Medulla oblongata (tissue), 1 donor: Measurements from ENCODE around the gene KRTAP5-8.
"Not testable (repeated sequence)": the region's sequence is repeated elsewhere in the genome, so short reads cannot be mapped to it uniquely, and the experiment has no call there.

Source experiments
- DNase-seq: peaks from one replicate; pipeline ENCODE4 v3.0.0-alpha.2; 2015; ENCODE audit errors: extremely low spot score

Gene KRTAP5-8

DNA sequence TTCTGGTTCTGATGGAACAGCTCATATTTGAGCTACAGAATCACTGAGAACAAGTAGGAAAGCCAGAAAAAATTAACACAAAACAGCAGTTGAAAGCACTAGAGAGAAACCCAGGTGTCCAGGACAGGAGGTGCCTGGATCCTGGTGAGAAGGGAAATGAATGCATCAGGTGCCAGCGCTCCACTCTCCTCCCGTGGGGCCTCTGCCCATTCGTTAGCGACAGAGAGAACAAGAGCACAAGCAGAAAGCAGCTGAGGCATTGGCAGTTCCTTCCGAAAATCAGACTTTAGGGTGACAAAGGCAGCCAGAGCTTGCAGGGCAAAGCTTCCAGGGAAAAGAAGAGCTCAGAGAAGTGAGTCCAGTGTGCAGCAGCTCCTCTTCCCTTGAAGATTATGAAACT, 30.7 kb upstream of the KRTAP5-8 start:
- DNase-seq: no peak

DNA sequence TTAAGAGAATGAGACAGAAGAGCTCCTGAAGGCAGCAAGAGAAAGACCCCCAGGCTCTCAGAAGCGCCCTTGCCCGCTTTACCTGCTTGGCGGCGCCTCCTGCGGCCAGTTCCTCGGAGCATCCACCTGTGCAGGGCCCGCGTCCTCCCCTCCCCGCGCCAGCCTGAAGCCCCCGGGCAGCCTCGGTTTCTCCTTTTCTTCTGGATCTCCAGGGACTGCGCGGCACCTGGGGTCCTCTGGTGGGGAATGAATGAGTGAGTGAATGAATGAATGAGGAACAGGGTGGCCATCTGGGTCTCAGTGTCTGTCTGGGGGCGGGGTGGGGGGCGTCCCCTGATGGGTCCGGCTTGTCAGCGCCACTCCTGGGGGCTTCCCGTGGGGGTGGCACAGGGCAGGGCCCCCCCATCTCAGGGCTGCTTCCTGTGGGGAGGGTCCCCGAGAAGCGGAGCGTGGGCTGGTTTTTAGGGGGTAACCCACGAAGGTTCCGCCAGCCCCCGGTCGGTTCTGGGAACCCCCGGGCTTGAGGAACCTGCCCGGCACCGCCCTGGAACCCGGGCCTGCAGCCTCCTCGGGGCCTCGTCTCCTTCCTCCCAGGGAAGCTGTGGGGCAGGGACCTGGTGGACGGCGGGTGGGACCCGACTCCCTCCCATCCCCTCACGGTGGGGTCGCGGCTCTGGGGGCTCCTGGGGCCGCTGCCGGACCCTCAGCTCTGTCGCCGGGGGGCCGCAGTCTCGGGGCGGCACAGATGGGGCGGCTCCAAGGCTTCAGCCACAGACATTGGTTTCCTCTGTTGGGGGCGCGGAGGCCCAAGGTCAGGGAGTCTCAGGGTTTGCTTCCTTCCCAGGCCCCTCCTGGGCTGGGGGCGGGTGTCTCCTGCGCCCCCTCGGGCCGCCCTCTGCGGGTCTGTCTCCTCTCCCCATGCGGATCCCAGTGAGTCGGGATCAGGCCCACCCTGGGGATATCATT, 19.0 kb upstream of the KRTAP5-8 start:
- no peak for DNase-seq

DNA sequence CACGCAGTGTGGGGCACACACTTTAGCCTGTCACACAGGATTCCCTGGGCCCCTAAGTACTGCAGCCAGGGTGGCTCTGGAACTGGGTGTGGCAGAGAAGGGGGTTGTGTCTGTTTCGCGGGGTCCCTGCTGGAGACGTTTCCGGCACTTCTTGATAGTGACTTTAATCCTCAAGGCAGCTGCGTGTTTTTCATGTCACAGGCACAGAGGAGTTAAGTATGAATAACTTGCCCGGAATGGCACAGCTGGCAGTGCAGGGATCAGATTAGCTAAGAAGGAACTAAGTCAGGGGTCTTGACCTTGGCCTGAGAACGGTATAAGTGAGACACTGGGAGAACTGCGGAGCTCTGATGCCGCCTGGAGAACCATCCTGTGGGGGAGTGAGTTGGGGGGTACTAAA, 18.3 kb upstream of the KRTAP5-8 start:
- no peak for DNase-seq

DNA sequence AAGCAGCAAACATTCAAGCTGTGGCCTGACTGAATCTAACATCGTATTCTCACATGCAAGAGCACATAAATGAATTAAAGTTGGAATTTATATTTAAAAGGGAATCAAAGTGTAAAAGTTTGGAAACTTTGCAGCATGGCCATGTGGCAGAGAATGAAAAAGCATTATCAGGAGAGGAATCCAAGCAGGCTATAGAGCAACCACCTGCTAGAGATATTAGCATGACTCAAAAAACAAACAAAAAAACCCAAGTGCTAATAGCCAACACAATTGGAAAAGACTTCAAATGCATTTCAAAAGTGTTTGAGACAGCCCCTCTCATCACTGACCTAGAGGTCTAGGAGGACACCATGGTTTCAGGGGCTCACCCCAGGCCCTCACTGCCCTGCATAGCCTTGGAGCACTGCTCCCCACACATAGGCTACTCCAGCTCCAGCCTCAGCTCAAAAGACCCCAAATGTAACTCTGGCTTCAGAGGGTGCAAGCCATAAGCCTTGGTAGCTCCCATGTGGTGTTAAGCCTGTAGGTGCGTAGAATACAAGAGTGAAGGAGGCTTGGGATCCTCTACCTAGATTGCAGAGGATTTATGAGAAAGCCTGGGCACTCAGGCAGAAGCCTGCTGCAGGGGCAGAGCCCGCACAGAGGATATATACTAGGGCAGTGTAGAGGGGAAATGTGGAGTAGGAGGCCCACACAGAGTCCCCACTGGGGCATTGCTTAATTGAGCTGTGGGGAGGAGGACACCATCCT, 12.5 kb upstream of the KRTAP5-8 start:
- no peak for DNase-seq

DNA sequence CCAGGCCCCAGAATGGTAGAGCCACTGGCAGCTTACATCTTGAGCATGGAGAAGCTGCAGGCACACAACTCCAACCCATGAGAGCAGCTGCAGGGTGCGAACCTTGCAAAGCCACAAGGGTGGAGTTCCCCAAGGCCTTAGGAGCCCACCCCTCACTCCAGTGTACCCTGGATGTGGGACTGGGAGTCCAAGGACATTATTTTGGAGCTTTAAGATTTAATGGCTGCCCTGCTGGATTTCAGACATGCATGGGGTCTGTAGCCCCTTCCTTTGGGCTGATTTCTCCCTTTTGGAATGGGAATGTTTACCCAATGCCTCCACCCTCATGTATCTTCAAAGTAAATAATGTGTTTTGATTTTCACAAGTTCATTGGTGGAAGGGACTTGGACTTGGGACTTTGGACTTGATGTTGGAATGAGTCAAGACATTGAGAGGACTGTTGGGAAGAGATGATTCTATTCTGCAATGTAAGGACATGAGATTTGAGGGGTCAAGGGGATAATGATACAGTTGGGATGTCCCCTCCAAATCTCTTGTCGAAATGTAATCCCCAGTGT, 11.8 kb upstream of the KRTAP5-8 start:
- no peak for DNase-seq

DNA sequence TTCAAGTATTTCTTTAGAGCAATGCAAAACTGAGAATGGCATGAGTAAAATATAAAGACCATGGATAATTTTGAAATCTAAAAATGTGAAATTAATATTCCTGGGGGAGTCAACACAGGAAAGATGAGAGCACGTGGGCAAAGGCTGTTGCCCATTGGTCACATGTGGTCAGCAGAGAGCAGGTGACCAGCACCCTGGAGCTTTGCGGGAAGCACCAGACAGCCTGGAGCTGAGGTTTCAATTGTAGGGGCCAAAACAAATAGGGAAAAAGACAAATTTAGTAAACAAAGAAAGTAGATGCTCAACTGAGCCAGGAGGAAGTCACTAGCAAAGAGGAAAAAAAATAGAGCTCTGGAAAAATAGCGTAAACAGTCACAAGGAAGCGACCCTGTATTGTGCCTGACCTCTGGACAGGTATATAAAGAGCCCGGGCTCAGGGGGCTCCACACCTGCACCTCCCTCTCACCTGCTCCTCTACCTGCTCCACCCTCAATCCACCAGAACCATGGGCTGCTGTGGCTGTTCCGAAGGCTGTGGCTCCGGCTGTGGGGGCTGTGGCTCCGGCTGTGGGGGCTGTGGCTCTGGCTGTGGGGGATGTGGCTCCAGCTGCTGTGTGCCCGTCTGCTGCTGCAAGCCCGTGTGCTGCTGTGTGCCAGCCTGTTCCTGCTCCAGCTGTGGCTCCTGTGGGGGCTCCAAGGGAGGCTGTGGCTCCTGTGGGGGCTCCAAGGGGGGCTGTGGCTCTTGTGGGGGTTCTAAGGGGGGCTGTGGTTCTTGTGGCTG, 10.8 kb upstream of the KRTAP5-8 start, which contains the start of gene KRTAP5-7:
Gene KRTAP5-7 (plus strand): TSS at position 472 of the 780 bp plus-strand sequence. CDS start 34 bp downstream, at position 506.
- DNase-seq: not testable (repeated sequence)

DNA sequence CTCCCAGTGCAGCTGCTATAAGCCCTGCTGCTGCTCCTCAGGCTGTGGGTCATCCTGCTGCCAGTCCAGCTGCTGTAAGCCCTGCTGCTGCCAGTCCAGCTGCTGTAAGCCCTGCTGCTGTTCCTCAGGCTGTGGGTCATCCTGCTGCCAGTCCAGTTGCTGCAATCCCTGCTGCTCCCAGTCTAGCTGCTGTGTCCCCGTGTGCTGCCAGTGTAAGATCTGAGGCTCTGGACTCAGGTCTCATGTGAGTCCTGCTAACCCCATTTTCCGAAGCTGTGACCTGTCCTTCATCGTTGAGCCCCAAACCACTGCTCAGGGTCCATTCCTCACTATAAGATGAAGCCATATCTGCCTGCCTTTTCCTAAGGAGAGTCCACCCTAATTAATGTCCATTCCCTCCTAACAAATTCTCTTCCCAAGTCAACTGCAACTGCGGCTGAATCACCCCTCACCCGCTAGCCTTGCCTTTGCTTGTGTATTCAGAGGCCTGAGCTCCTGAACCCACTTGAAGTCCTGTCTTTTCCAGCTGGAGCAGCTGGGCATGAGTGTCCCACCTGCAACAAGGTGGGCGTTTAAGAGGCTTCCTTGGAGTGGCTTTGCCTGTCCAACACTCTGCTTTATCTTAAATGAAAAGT, 10.1 kb upstream of the KRTAP5-8 start:
- no peak for DNase-seq

DNA sequence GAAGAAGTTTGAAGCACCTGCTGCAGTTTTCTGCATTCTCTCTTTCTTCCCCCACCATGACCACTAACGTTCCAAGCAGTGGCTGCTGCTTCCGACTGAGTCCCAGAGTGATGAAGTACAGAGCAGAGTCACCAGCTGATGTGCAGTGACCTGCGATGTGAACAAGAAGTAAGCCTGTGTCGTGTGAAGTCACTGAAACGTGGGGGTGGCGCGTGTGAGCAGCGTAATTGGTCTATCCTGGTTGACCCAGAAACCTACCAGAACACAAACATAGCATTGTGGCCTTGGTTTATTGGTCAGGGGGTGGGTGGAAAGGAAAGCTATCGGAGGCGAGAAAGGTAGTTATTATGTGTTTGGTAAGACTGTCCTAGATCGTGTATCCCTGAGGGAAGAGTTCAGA, 7.2 kb upstream of the KRTAP5-8 start:
- no peak for DNase-seq

DNA sequence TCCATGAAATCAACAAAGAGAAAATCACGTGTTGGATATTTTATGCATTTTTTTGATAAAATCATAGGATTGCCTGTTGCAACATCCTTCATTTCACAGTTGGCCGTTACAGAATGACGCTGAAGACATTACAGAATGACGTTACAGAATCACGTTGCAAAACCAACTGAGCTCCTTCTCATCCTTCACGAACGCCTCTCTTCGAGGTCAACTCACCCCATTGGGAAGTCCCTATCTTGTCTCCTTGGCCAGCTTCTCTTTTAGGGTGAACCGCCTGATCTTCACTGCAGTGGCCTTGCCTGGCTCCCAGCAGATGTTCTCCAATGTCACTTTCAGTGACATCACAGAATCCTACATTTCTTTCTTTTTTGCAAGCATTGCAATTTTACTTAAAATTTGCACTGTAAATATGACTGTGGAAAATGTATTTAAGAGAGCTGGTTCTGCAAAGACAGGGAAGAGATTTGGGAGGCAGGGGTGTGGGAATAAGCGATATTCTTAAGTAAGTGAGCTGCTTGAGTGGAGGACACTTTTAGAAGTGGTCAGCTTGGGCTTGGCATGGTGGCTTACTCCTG, 5.7 kb upstream of the KRTAP5-8 start:
- DNase-seq: no peak

DNA sequence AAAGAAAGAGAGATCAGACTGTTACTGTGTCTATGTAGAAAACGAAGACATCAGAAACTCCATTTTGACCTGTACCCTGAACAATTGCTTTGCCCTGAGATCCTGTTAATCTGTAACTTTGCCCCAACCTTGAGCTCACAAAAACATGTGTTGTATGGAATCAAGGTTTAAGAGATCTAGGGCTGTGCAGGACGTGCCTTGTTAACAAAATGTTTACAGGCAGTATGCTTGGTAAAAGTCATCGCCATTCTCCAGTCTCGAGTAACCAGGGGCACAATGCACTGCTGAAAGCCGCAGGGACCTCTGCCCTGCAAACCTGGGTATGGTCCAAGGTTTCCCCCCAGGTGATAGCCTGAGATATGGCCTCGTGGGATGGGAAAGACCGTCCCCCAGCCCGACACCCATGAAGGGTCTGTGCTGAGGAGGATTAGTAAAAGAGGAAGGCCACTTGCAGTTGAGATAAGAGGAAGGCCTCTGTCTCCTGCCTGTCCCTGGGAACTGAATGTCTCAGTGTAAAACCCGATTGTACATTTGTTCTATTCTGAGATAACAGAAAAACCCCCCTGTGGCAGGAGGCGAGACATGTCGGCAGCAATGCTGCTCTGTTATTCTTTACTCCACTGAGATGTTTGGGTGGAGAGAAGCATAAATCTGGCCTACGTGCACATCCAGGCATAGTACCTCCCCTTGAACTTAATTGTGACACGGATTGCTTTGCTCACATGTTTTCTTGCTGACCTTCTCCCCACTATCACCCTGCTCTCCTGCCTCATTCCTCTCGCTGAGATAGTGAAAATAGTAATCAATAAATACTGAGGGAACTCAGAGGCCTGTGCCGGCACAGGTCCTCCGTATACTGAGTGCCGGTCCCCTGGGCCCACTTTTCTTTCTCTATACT, 2.9 kb upstream of the KRTAP5-8 start:
- DNase-seq: not testable (repeated sequence)

DNA sequence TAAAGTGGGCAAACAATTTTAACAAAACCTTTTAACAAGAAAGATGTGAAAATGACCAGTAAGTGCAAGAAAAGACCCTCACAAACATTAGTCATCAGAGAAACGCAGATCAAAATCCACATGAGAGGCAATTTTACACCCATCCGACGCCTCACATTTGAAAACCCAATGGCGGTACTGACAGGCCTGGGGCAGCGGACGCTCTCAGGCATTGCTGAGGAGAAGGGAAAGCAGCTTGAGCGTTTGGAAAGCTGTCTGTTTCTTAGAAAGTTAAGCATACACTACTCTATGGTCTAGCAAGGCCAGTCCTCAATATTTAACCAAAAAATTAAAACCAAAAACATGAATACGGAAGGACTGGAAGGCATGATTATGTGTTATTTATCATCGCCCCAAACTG, 2.0 kb upstream of the KRTAP5-8 start:
- no peak for DNase-seq

DNA sequence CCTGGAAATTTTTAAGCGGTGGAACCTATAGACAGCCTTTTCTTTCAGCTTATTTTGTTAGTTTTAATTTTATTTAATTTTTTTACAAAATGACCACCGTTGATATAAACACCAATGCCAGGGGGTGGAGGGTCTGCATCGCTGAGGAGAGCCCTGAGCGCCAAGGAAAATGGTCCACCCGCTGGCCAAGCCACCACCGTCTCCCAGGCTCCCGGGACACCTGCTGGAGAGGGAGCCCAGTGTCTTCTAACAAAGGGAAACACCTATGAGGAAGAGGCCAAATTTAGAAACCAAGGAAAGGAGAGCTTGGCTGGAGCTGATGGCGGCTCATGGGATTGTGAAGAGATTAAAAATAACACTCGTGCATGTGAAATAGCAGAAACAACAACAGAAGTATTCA, 288 bp upstream of the KRTAP5-8 start:
- DNase-seq: no peak

DNA sequence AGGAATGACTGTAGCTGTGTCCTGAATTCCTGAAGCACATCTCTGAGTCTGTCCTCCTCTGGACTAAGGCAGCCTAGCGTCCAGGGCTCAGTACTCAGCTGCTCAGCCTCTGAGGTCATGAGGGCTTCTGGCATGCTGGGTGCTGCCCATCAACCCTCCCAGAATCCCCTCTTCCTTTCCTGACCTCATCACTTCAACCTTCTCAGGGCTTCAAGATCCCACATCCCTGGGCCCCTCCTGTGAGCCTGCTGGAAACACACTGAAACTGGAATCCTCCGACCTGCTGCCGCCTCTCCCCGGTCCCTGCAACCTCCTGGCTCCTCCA, 803 bp downstream of the KRTAP5-8 start:
- DNase-seq: no peak

DNA sequence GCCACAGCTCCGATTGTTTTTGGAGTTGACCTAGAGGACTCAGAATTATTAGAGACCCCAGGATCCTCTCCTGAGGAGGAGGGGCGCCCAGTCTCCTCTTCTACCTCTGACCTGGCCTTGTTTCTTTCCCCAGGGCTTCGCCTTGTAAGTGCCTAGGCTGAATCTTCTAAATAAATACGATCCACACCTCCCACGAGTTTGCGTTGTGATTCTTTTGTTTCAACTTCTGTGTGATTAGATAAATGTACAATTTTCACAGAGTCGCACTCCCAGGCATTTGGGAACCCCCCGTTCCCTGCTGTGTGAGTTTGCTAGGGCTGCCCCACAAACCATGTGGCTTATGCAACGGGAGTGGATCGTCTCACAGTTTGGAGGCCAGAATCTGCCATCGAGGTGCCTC, 1.2 kb downstream of the KRTAP5-8 start:
- no peak for DNase-seq

DNA sequence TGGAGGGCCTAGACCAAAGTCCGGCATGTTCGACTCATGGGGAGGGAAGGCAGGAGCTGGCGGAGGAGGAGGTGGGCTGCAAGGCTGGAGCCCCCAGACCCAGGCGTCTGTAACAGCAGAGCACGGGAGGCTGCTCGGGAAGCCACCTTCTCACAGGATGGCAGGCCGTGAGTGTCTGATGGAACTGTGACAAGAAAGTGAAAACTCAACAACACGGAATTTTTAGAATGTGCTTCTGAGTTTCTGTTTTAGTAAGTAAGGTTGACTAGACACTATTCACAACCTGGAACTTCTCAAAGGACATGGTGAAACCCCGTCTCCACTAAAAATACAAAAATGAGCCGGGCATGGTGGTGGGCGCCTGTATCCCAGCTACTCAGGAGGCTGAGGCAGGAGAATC, 2.1 kb downstream of the KRTAP5-8 start:
- DNase-seq: not testable (repeated sequence)

DNA sequence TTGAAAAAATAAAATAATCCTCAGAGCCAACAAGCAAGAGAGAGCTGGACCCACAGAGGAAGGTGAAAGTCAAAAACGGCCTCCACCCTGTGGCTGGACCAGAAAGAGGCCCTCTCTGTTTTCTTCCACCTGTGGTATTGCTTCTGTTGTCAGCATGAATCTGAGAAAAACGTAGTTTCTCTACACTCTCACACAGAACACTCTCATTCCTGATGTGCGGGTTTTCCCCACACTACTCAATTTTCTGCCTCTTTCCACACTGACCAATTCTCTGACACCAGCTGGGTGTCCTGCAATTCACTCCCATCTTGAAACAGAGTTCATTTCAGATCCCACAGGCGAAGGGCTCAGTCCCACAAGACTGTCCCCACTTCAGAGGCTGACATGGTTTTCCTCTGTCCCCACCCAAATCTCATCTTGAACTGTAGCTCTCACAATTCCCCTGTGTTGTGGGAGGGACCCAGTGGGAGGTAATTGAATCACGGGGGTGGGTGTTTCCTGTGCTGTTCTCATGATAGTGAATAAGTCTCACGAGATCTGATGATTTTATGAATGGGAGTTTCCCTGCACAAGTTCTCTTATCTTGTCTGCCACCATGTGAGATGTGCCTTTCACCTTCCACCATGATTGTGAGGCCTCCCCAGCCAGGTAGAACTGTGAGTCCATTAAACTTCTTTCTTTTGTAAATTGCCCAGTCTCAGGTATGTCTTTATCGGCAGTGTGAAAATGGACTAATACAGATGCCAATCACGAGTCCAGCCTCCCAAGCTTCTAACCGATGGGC, 2.9 kb downstream of the KRTAP5-8 start:
- not testable (repeated sequence) for DNase-seq

DNA sequence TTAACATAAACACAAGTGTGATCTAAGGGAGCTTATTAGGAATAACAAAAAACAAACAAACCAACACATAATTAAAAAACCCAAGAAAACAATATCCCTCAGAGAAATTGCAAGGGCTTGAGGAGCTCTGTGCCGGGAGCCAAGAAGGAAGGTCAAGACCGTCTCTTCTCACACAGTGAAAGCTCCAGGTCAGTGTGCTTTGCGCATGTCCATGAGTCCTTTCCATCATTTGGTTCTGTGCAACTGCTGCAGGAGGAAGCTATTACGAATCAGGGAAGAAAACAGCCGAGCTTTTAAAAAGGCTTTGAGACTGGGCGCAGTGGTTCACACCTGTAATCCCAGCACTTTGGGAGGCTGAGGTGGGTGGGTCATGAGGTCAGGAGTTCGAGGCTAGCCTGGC, 4.6 kb downstream of the KRTAP5-8 start:
- no peak for DNase-seq

DNA sequence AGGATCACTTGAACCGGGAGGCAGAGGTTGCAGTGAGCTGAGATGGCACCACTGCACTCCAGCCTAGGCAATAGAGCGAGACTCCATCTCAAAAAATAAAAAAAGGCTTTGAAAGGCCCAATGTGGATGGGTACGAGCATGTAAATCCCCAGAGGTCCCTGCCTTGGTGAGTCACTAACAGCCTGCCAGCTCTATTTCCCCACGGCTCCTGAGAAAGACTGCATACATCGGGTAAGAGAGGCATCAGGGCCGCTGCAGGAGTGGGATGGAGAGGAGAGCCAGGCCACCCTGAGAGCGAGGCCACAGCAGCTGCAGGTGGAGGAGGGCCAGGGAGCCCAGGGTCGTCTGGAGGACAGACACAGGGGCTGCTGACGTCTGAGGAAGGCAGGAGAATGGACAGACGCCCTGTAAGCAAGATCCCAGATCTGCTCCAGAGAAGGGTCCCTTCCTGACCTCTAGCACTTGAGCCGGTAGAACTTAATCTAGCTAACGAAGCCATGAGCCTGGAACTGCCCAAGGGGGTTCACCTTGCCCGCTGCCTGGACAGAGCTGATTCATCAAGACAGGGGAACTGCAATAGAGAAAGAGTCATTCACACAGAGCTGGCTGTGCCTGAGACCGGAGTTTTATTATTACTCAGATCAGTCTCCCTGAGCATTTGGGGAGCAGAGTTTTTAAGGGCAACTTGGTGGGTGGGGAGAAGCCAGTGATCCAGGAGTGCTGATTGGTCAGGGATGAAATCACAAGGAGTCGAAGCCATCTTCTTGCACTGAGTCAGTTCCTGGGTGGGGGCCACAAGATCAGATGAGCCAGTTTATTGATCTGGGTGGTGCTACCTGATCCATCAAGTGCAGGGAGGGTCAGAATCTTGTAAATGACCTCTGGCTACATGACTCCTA, 5.3 kb downstream of the KRTAP5-8 start:
- DNase-seq: no peak
